ENCODE data around the gene NR0B2.
"Not testable (repeated sequence)": the region's sequence is repeated elsewhere in the genome, so short reads cannot be mapped to it uniquely, and the experiment has no call there.

Gene NR0B2

GRCh38 chr1:26888231-26888630 is 25.5 kb downstream of the NR0B2 start:
- DNase-seq = no peak

DNA sequence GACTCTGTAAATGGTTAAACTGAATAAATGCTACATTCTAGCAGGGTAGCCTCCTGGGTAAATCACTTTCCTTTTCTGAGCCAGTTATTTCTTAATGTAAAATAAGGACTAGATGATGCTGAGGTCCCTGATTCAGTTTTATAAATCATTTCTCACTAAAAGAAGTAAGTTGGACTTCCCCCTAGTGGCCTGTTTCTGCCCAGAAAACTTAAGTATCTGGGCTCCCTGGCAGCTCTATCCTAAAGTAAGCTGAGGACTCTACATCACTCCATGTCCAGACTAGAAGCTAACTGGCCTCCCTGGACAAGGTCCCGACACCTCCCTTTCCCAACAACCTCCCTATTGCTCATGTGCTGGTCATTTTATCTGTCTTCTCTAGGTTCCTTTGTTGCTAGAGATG is 26.6 kb downstream of the NR0B2 start:
- peak; percentile 7 for DNase-seq

GRCh38 chr1:26882696-26883463 is 30.9 kb downstream of the NR0B2 start:
- DNase-seq = no peak

DNA sequence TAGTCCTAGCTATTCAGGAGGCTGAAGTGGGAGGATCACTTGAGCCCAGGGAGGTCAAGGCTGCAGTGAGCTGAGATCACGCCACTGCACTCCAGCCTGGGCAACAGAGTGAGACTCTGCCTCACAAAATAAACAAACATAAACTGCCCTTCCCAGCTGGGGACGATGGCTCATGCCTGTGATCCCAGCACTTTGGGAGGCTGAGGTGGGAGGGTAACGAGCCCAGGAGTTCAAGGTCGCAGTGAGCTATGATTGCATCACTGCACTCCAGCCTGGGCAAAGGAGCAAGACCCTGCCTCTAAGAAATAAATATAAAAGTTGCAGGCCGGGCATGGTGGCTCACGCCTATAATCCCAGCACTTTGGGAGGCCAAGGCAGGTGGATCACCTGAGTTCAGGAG is 32.2 kb downstream of the NR0B2 start:
- not testable (repeated sequence) for DNase-seq

DNA sequence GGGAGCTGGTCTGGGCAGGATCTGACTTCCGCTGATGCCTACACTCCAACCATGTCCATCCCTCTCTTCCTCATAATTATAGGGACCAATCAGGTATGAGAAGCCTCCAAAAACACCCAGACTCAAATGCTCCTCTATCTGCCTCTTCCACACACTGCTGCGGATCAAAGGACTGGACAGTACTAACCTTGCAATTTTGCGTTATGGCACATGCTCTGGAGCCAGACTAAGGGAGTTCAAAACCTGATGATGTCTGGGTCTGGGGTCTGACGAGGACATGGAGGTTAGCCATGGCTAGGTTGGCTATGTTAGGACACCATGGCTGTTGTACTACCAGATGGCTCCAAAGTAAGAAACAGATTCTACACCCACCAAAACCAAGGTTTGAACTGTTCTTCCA is 34.0 kb downstream of the NR0B2 start:
- no peak for DNase-seq

GRCh38 chr1:26877326-26877725 is 36.4 kb downstream of the NR0B2 start:
- no peak for DNase-seq

- DNase-seq = no peak
Measured at GRCh38 chr1:26874896-26875295, 38.9 kb downstream of the NR0B2 start.

DNA sequence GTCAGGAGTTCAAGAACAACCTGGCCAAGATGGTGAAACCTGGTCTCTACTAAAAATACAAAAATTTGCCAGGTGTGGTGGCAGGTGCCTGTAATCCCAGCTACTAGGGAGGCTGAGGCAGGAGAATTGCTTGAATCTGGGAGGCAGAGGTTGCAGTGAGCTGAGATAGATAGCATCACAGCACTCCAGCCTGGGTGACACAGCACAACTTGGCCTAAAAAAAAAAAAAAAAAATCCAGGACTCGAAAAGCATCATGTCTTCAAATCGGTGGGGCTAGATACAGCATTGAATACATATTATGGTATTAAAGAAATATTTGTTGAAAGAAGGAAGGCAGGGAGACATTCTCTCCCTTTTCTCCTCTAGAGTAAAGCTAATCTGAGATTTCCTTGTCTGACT is 40.7 kb downstream of the NR0B2 start:
- not testable (repeated sequence) for DNase-seq

- DNase-seq = peak; percentile 96
Measured at GRCh38 chr1:26864610-26865480, 48.9 kb downstream of the NR0B2 start.

- DNase-seq = no peak
Measured at GRCh38 chr1:26863685-26864077, 50.1 kb downstream of the NR0B2 start.

- DNase-seq = peak; percentile 23
Measured at GRCh38 chr1:26862781-26863684, 50.7 kb downstream of the NR0B2 start, which contains the start of gene SFN. TSS of gene SFN (plus strand) at chr1:26863149. CDS start at chr1:26863213, 64 bp downstream.

DNA sequence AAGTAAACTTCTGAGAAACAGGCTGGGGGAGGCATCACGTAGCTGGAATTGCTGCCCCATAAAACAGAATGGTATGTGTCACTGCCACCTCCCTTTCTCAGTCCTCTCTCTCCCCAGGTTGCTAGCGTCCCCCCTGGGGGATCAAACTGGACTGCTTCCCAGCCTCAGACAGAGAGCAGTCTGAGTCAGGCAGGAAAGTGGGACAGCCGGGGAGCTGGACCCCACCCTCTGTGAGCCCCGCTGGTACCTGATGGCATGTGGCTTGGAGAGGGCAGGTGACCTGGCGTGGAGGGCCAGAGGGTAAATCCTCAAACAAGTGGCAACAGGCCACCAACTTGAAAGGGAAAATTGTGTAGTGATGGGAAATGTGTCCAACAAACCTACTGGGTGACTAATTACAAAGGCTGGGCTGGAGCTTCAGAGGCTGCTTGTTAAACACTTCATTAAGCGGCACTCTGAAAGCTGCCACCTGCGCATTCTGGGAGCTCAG is 51.8 kb downstream of the NR0B2 start:
- DNase-seq = no peak

Data from NCI-H1092 (cell line).